ENCODE measurements around the gene ARHGAP25.
A peak's percentile ranks its signal among the peaks of the same experiment; 100 is the strongest.

The ARHGAP25 gene

GRCh38 chr2:68734688-68735525 is at the start of gene ARHGAP25:
Gene ARHGAP25, plus strand, starts transcription at chr2:68734811. Its CDS starts 389 bp downstream, at chr2:68735200.
- DNase-seq (ENCODE audit: low spot score): no peak

DNA sequence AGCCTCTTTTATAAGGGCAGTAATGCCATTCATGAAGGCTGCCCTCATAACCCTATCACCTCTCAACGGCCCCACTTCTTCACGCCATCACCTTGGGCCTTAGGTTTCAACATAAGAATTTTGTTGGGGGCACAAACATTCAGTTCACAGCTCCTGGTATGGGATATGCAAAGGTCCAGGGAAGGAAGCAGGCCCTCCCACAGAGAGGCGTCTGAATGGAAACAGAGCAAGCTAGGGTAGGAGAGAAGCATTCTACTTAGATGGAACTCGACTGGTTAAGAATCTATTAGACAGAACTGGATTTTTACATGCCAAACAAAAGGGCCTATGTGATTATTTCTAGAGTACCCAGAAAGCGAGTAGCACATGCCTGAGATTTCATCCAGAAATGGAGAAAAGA is 48.4 kb upstream of the ARHGAP25 start:
- no peak for DNase-seq (ENCODE audit: low spot score)

DNA sequence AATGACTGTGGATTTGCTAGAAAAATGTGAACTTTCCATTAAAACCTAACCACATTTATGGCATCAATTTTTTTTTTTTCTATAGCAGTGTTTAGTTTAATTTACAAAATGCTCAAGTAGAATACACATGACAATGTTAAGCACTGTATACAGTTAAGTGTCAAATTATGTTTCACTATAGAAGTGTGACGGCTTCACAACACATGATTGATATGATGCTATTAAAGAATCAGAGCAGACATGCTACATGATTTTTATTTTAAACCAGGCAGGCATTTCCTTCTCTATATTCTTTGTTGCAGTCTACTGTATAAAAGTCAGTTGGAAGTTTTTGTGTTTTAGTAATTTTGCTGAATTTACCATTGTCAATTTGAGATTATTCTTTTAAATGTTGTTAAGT is 47.6 kb upstream of the ARHGAP25 start:
- no peak for DNase-seq (ENCODE audit: low spot score)

- no peak for DNase-seq (ENCODE audit: low spot score)
Observed at GRCh38 chr2:68689553-68690537, 44.8 kb upstream of the ARHGAP25 start.

DNA sequence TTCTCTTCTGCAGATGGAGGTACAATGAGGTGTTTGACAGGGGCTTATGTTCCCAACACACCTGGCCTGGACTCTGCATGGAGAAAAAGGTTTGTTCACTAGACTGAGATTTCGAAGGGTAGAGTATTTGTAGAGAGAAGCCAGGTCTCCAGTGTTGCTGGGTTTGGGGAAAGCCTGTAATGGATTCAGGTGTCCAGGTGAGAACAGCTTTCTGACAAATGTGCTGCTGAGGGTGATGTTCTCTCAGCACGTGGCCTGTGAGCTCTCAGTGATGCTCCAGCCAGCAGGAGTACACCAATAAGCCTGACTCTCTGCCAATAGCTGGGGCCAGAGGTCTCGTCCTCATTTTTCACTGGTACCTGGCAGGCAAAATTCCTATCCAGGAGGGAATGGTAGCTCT is 43.8 kb upstream of the ARHGAP25 start:
- no peak for DNase-seq (ENCODE audit: low spot score)

- no peak for DNase-seq (ENCODE audit: low spot score)
Observed at GRCh38 chr2:68692511-68692910, 42.1 kb upstream of the ARHGAP25 start.

- no peak for DNase-seq (ENCODE audit: low spot score)
Observed at GRCh38 chr2:68693951-68694350, 40.7 kb upstream of the ARHGAP25 start.

- DNase-seq (ENCODE audit: low spot score): no peak
Observed at GRCh38 chr2:68695971-68696370, 38.6 kb upstream of the ARHGAP25 start.

GRCh38 chr2:68696554-68696953 is 38.1 kb upstream of the ARHGAP25 start:
- DNase-seq (ENCODE audit: low spot score): no peak

DNA sequence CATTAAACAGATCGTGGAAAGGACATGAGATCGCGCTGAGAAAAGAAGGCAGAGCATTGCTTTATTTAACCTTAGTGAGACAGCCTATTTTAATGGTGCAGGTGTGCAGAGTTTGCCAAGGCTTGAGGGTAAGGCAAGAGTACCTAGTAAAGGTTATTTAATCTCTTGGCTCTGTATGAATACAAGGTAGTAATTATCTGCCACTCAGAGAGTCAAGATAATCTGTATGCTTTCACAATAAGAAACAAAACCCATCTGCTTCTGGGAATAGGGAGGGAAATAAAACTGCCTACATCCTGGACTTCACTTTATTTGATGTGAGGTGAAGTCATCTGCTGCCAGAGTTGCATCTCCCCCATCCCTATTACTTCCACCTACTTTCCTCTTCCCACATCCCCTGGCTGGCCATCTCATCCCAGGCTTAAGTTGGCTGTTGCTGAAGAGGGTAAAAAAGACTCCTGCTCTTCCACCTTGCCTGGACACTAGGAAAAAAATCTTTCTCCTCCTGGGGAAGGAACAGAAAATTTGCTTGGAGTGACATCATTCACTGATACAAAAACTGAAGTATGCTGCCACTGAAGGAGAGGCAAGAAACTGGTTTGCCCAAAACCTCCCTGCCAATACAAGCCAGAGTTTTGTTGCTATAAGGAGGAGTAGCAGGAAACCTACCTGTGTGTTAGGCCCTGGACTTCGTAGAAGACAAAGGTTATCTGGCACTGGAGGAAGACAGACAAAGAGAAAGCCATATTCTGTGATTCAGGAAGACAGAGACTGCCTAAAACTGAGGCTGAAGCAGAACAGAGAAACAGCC is 35.8 kb upstream of the ARHGAP25 start:
- DNase-seq (ENCODE audit: low spot score): no peak

- DNase-seq (ENCODE audit: low spot score): no peak
Observed at GRCh38 chr2:68700560-68700959, 34.1 kb upstream of the ARHGAP25 start.

DNA sequence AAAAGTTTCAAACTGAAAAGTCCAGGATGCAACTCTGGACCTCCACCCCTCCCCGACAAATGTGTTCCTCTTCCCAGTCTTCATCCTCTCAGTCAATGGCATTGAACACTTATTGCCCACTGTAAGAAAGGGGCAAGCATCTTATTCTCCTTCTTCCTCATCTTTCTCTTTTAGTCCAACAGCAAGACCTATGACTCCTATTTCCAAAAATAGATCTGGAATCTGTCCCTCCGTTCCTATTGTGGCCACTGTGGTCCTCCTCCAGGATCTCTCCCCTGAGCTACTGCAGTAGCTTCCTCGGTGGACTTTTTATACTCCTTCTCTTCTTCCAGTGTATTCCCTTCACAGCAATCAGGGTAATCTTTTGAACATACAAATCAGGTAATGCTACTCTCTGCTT is 28.0 kb upstream of the ARHGAP25 start:
- no peak for DNase-seq (ENCODE audit: low spot score)

DNA sequence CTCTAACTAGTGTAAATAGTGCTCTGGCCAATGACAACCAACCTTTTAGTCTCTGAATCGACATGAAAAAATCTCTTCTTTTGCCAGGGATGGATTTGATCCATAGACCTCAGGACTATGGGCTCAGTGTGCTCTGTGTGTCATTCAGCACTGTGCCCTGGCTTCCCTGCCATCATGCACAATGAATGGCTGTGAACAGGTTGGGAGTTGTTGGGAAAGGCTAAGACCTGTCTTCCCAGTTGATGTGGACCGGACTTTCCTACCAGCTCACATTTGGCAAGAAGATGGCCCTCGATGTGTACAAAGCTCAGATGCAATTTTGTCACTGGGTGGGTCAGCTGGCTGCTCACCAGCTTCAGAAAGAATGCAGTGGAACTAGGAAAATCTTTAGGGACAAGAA is 26.0 kb upstream of the ARHGAP25 start:
- no peak for DNase-seq (ENCODE audit: low spot score)

DNA sequence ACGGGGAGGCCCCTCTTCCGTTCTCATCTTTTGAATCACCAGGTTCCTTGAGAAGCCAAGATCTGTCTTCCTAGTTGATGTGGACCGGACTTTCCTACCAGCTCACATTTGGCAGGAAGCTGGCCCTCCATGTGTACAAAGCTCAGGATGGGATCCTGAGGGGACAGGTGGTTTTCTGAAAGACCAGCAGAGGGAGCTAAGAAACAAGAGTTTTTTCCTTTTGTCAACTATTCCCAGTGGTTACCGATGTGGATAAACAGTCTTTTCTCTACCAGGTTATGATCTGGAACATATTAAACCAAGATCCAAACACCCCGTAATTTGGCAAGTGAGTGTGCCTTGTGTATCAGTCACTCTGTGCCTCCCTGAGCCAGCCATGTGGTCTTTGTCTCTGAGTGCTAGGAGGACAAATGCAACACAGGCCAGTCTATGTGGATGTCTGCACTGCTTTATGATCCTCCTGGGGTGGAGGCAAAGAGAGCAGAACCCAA is 25.1 kb upstream of the ARHGAP25 start:
- DNase-seq (ENCODE audit: low spot score): peak; percentile 48

GRCh38 chr2:68710336-68710735 is 24.3 kb upstream of the ARHGAP25 start:
- DNase-seq (ENCODE audit: low spot score): no peak

DNA sequence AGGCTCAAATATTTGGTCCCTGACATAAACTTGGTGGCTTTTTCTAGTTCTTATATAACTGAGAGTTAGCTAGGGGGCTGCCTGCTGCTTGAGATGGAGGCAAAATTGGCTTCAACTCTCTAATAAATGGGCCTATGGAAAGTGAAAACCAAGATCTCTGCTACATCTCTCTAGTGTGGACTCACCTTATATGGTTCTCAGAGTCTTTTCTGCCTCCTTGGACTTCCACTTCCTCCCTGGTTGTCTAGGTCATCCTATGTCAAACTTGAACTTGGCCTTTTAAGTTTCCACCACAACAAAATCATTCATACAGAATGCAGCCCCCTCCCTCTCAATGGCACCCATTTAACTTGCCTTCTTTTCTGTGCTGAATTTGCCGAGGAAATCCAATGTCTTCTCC is 23.9 kb upstream of the ARHGAP25 start:
- DNase-seq (ENCODE audit: low spot score): no peak

DNA sequence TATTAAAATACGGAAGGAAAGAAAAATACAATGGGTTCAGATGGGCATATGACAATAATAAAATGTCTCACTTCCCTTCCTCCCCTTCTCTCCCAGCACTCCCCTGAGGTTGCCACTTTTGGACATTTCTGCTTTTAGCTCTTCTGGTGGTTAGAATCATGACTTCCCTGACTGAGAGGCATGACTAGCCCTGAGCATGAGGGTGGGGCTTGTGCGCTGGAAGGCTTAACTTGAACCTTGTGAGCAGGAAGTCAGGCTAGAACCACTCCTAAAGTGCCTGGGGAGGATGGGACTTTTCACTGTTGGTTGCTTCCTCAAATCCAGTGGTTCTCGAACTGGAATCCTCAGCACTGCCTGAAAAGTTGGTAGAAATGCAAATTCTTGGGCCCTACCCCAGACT is 19.7 kb upstream of the ARHGAP25 start:
- no peak for DNase-seq (ENCODE audit: low spot score)

GRCh38 chr2:68715353-68716041 is 19.1 kb upstream of the ARHGAP25 start:
- DNase-seq (ENCODE audit: low spot score): peak; percentile 76

GRCh38 chr2:68716604-68717304 is 17.9 kb upstream of the ARHGAP25 start:
- DNase-seq (ENCODE audit: low spot score): no peak

DNA sequence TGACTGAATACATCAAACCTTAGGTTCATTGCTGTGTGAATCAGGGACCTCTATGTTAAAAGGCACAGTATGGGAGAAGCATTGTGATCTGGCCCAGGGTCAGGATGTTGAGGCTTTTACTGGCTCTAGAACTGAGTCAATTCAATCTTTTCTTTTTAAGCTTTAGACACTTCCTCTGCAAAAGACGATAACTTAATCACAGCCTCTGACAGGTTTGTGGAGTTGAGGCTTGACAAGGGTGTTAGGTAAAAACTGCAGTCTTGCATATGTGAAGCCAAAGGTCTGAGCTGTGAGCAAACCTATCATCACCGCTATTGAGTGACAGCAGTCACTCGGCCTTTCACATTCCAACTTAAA is 17.3 kb upstream of the ARHGAP25 start:
- DNase-seq (ENCODE audit: low spot score): no peak

GRCh38 chr2:68719912-68720311 is 14.7 kb upstream of the ARHGAP25 start:
- no peak for DNase-seq (ENCODE audit: low spot score)
